Measurements from ENCODE around the gene ZNF726.
"Not testable (repeated sequence)": the region's sequence is repeated elsewhere in the genome, so short reads cannot be mapped to it uniquely, and the experiment has no call there.

The ZNF726 gene

DNA sequence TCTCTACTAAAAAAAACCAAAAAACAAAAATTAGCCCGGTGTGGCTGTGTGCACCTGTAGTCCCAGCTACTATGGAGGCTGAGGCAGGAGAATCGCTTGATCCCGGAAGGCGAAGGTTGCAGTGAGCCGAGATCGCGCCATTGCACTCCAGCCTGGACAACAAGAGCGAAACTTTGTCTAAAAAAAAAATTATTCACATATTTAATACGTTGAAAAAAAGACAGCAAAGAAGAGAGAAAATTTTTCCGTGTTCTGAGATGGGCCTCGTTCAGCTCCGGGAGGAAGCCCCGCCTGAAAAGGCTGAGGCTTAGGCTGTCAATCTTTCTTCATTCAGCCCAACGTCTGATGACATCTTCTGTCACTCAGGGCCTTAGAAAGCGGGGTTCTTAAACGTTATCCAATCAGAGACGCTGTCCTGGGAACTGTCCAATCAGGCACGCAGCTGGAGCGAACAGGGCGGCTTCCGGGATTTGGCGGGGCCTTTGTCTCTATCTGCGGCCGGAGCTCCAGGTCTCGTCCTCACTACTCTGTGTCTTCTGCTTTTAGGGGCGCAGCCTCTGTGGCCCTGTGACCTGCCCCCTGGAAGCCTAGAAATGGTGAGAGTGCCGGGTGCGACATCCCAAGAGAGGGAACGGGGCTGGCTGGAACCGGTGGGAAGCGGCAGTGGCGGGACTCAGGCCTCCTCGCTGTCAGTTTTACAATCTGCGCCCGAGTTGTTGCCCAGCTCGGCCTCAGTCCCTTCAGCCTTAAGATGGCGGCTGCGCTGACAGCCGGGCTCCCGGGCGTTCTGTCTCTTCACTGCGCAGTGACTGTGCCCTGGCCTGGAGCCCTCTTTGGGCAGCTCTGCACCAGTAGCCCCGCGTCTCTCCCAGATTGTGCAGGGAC lies at the start of gene ZNF726:
ZNF726 (plus strand) TSS at position 485 of the 885 bp plus-strand sequence; CDS start at position 594, 109 bp downstream.
- DNase-seq (ENCODE audit: low read depth): peak; percentile 94

DNA sequence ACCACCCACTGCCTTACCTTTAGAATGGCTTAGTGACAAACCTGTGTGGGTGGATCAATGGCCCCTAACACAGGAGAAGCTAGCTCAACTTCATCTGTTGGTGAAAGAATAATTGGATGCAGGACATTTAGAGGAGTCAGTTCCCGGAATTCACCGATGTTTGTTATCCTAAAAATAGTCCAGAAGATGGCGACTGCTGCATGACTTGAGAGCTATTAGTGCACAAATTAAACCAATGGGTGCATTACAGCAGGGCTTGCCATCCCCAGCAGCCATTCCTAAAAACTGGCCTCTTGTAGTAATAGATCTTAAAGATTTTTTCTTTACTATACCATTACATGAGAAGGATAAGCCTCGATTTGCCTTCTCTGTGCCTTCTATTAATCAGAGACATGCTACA lies 46.8 kb upstream of the ZNF726 start:
- no peak for DNase-seq (ENCODE audit: low read depth)

DNA sequence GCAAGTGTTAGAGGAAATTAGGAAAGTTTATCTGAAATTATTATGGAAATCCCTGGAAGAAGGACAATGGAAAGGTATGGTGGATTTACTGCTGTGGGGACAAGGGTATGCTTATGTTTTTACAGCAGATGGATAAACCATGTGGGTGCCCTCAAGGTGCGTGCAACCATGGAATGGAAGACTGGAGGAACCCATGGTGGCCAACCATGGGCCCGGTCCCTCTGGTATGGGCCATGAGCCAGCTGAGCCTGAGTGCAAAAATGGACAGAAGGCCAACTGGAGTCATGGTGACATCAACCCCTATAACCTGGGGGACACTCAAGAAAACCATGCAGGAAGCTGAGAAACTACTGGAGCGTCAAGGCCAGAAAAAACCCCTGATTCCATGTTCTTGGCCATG lies 46.1 kb upstream of the ZNF726 start:
- no peak for DNase-seq (ENCODE audit: low read depth)

DNA sequence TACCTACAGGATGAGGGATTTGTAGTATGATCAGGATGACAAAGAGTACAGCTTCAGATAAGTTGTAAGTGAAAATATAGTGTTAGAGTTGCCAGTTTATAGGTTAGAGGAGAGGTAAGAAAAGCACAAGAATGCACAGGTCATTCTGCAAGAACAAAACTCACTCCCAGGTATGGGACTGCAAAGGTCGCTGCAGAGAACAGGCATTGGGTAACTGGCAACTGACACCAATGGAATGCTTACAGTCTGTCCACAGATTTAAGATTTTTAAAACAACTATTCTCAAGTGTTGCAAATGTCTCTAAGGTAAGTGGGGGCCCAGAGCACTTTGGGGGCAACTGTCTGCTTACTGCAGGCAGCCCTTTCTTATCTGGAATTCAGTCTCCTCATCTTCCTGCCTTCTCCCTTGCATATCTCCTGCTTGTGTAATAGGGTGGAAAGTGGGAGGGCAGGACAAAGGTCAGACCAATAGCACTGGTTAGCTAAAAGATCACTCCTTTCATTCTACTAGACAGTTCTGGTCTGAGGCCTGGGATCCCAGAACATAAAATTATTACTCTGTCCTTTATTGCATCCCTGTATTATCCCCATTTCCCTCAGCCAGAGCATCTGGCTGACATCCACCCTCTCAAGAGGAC lies 42.3 kb upstream of the ZNF726 start:
- no peak for DNase-seq (ENCODE audit: low read depth)

DNA sequence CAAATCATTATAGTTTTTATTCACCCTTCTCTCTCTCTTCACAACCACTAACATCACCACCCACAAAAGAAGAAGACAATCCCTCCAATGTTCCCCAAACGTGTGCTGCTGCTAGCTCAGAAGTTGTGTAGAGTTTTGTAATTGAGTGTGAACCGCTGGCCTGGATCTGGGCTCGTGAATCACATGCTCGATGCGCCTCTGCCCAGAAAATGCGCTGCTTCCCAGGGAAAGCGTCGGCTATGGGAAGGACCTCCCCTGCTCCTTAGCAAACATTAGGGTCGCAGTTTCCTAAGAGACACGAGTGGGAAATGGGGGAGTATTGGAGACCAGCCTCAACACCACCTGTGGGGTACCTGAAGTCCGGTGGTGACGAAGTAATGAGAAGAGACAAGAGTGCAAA lies 38.4 kb upstream of the ZNF726 start:
- DNase-seq (ENCODE audit: low read depth): no peak

DNA sequence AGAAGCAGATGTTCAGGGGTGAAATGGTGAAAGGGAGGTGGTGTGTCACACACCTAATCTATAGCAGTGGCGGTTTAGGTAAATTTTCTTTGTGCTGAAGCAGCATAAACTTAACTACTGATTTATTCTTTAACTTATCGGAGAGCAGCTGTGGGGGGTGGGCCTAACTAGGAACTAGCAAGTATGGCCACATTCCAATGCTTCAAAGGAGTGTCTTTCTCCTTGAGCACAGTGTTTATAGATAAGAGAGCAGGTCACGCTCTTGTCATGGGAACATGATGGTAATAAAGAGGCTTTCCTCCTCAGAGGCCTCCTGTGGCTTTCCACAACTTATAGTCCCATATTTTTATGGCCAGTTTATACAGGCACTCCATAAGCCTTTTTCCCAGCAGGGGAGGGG lies 37.9 kb upstream of the ZNF726 start:
- not testable (repeated sequence) for DNase-seq (ENCODE audit: low read depth)

DNA sequence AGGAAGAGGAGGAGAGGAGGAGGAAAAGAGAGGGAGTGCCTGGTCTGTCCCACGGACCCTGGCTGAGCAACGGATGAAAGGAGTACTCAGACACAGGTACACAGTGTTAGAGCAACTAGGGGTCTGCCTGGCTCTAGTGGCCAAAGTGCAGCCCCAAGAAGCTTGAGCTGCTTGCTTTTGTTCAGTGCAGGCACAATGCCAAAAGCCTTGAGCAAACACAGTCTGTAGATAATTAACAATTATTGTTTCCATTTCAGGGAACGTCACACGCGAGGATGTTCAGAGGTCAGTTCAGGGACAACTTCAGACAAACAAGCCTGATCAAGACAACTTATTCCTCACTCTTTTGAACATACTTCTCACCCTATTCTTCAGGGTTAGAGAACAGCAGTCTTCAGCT lies 32.2 kb upstream of the ZNF726 start:
- no peak for DNase-seq (ENCODE audit: low read depth)

DNA sequence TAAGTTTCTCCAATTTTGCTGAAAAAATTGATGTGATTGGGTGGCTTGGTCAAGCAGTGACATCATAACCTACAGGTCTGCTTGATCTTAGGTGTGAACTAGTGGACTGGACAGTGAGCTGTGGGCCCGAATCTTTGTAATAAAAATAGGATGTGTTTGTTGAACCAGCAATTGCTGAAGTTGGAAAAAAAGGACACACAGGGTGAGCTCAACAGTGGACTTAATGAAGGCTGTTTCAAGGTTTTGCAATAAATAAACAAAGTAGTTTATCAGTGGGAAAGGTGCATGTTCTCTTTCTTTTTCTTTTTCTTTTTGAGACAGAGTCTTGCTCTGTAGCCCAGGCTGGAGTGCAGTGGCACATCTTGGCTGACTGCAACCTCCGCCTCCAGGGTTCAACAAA lies 30.3 kb upstream of the ZNF726 start:
- DNase-seq (ENCODE audit: low read depth): no peak

DNA sequence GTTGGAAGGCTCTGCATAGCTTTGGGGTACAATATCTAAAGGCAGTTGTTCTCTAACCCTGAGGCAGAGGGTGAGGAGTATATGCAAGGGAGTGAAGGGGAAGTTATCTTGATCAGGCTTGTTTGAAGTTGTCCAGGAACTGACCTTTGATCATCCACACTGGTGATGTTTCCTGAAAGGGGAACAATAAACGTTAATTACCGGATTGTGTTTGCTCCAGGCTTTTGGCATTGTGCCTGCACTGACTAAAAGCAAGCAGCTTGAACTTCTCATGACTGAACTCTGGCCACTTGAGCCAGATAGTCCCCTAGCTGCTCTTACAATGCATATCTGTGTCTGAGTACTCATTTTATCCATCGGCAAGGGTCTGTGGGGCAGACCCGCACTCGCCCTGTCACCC lies 27.0 kb upstream of the ZNF726 start:
- DNase-seq (ENCODE audit: low read depth): no peak

DNA sequence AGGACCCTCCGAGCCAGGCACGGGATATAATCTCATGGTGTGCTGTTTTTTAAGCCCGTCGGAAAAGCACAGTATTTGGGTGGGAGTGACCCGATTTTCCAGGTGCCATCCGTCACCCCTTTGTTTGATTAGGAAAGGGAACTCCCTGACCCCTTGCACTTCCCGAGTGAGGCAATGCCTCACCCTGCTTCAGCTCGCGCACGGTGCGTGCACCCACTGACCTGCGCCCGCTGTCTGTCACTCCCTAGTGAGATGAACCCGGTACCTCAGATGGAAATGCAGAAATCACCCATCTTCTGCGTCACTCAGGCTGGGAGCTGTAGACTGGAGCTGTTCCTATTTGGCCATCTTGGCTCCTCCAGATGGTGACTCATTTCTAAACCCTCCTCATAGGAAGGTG lies 18.6 kb upstream of the ZNF726 start:
- not testable (repeated sequence) for DNase-seq (ENCODE audit: low read depth)

DNA sequence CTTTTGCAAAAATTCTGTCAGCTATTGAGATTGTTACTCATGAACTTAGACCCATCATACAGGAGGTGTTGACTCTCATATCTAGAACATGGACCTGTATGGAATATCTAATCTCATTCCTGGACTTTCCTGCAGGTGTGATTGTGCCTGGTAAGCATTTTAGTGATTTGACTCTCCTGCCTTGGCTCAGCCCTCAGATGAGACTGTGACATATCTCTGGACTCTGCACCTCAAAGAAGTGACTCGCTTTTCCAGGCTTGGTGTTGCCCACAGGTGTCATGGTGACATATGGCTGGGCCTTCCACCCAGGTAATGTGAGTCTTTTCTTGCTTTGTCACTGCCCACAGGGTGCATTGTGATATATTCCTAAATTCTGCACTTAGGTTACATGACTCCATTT lies 17.8 kb upstream of the ZNF726 start:
- no peak for DNase-seq (ENCODE audit: low read depth)

DNA sequence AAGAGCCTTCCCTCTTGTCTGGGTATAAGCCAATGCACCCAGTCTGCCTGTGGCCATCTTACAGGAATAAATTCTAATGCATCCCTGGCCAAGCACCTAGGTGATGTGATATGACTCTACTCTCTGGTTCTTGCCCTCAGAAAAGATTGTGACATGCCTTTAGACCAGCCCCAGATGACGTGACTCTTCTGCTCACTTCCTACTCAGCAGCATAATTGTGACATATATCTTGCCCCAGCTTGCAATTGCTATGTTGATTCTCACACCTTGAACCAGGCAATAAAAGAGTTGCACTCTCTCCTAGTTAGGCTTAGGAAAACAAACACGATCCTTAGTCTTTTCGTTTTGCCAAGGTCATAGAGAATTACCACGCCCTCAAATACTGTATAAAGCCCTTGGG lies 13.3 kb upstream of the ZNF726 start:
- no peak for DNase-seq (ENCODE audit: low read depth)

DNA sequence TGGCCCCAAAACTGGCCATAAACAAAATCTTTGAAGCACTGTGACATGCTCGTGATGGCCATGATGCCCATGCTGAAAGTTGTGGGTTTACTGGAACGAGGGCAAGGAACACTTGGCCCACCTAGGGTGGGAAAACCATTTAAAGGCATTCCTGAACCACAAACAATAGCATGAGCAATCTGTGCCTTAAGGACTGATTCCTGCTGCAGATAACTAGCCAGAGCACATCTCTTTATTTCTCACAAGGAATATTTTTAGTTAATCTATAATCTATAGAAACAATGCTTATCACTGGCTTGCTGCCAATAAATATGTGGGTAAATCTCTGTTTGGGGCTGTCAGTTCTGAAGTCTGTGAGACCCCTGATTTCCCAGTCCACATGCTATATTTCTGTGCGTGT lies 10.3 kb upstream of the ZNF726 start:
- DNase-seq (ENCODE audit: low read depth): no peak

DNA sequence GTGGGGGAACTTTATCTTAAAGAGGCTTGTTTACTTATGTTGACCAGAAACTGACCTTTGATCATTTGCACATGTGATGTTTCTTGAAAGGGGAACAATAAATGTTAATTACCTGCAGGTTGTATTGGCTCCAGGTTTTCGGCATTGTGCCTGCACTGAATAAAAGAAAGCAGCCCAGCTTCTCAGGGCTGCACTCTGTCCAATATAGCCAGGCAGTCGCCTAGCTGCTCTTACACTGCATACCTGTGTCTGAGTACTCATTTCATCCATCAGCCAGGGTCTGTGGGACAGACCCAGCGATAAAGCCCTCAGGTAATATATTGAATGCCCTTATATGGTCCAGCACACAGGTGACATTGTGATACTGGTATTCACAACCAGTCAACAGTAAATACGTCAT lies 8.9 kb upstream of the ZNF726 start:
- no peak for DNase-seq (ENCODE audit: low read depth)

DNA sequence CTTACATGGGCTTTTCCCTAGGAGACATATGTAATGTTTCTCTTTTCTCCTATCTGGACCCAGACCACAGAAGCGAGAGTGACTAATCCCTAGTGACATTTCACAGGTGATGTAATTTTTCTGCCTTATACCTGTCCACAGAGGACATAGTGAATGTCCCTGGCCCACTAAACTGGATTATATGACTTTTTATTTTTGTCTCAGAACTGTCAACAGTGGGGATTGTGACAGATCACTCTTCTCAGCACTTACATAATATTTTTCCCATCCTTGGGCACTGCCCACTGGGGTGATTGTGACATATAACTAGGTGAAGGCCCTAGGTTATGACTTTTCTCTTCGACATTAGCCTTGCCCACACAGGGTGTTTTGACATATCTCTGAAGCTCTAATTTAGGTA lies 7.9 kb upstream of the ZNF726 start:
- DNase-seq (ENCODE audit: low read depth): no peak

DNA sequence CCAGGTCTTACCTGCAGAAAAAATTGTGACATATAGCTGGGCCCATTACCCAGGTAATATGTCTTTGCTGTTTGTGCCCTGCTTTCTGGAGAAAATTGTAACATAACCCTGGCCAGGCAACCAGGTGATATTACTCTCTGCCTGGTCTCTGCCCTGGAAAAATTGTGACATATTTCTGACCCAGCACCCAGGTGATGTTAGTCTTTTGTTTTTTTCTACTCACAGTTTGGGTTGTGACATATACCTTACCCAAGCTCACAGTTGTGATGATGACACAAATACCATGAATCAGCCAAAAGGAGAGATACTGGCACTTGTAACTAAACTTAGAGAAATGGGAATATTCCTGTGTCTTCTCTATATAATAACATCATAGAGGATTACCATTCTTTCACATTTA lies 6.5 kb upstream of the ZNF726 start:
- no peak for DNase-seq (ENCODE audit: low read depth)

DNA sequence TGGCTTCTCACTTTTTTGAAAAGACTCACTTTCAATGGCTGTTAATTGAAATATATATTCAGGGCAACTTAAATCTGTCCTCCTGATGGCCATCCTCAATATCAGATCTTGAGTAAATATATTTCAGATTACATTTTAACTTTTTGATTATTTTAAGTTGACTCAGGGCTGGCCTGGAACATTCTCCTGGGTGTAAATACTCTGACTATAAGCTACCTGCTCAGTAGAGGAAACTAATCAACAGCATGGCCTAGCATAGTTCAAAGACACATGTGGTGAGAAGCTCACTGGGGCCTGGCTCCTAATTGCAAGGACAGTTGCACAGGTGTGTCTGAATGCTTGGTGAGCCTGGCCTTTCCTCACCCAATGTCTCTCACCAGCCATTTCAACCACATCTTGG lies 5.5 kb upstream of the ZNF726 start:
- DNase-seq (ENCODE audit: low read depth): no peak

DNA sequence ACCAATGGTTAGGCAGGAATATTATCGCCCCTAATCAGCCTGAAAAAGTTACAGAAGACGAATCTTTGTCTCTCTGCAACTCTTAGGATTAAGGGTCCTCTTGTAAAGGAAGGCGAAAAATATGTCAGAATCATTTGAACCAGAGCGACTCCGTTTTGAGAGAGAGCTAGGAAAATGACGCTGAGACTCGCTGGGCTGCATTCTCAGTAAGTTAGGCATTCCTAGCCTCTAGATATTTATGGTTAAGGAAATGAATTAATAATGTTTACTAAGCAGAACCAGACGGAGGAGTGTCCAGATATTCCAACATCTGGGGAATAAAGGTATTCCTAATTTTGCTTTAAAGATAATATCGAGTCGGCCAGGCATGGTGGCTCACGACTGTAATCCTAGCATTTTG lies 755 bp upstream of the ZNF726 start:
- no peak for DNase-seq (ENCODE audit: low read depth)

DNA sequence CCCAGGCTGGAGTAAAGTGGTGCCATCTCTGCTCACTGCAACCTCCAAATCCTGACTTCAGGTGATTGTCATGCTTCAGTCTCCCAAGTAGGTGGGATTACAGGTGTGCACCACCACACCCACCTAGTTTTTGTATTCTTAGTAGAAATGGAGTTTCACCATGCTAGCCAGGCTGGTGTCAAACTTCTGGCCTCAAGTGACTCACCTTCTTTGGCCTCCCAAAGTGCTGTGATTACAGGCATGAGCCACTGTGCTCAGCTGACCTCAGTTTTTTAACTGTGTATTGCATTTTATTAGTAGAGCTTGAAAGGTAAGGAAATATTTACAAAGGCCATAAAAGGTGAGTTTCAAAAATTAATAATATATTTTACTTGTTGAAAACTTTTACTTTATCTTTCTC lies 2.3 kb downstream of the ZNF726 start:
- DNase-seq (ENCODE audit: low read depth): no peak

DNA sequence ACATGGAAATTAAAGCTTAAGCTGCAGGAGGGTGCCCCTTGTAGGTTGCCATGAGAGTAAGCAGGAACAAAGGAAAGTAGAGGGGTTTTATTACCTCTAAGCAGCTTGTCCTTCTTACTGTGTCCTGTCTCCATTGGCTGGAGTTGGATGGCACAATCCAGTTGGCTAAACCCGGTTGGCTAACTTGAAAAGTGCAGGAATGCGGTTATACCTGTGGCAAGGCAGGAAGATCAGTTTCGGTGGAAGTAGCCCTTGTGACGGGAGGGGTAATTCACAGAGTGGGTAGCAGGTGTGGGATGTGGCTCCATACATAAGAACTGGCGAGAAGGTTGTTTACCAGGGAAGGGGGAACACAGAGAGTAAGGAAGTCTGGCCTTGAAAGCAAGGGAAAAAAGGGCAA lies 3.2 kb downstream of the ZNF726 start:
- no peak for DNase-seq (ENCODE audit: low read depth)

DNA sequence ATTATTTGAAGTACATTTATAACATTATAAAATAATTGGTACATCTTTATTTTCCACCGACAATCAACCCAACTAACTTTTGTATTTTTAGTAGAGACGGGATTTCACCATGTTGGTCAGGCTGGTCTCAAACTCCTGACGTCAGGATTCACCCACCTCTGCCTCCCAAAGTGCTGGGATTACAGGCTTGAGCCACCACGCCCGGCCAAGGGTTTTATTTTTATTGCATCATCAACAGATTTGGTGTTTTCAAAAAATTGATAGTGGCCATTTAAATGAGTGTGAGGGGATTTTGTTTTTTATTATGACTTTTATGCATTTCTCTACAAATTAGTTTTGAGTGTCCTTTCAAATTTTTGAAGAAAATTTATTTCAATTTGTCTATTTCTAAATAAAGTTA lies 10.6 kb downstream of the ZNF726 start:
- no peak for DNase-seq (ENCODE audit: low read depth)

DNA sequence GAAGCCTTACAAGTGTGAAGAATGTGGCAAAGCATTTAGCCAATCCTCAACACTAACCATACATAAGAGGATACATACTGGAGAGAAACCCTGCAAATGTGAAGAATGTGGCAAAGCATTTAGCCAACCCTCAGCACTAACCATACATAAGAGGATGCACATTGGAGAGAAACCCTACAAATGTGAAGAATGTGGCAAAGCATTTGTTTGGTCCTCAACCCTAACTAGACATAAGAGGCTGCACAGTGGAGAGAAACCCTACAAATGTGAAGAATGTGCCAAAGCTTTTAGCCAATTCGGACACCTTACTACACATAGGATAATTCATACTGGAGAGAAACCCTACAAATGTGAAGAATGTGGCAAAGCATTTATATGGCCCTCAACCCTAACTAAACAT lies 18.2 kb downstream of the ZNF726 start:
- no peak for DNase-seq (ENCODE audit: low read depth)

DNA sequence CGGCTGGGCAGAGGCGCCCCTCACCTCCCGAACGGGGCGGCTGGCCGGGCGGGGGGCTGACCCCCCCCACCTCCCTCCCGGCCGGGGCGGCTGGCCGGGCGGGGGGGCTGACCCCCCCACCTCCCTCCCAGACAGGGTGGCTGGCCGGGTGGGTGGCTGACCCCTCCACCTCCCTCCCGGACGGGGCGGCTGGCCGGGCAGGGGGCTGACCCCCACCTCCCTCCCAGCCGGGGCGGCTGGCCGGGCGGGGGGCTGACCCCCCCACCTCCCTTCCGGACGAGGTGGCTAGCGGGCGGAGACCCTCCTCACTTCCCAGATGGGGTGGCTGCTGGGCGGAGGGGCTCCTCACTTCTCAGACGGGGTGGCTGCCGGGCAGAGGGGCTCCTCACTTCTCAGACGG lies 22.3 kb downstream of the ZNF726 start:
- not testable (repeated sequence) for DNase-seq (ENCODE audit: low read depth)

DNA sequence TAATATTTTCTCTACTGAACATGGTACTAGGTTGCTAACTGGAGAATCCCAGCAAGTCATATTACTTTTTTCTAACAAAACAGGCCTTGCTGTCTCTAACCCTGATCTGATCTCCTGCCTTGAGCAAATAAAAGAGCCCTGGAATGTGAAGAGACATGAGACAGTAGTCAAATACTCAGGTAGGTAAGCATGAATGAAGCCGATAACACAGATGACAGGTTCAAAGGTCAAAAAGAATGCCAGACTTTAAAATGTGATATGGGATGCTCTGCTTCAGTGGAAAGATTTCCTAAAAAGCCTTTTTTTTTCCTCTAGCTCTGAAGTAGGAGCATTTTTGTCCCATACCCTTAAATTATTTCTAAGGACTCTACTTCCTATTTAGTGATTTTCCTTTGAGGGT lies 28.7 kb downstream of the ZNF726 start:
- no peak for DNase-seq (ENCODE audit: low read depth)
